DMS114 treated with DMSO at 0.1 percent for 48 hours (cell line): ENCODE results near the gene TEX11.

Experiments used
- DNase-seq: peaks from one replicate; lab custom pipeline; 2025; ENCODE audit not compliant: unreplicated experiment; lab: John Stamatoyannopoulos, UW

TEX11 gene

DNA sequence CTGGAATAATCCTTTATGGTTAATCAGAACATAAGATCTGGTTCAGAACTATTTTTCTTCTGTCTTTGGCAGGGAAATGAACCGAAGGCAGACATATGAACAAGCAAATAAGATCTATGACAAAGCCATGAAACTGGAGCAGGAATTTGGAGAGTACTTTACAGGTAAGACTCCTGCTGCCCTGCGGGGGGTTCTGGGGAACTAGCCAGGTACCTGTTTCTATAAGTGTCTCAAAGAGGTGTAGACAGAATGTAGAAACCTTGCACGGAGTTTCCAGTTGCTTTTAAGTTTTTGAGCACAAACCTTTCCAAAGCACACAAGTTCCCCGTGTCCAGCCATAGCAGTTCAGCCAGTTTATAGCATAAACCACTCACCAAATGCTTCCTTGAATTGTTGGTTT is 407.7 kb downstream of the TEX11 start:
- DNase-seq = no peak

DNA sequence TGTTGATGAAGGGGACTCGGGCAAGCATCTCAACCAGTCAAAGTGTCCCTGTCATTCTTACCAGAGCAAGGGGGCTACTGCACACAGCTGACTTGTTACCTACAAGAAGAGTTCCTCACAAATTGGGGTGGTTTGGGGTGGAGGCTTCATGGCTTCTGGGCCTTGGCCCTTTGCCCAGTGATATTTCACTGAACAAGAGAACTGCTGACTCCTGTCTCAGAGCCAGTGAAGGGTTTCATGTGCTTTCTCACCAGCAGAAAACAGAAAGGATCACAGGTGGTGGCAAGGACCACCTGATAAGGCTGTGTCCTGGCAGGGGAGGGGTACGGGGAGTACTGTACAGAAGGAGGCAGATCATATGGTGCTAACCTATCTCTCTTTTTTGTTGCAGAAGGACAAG is 410.4 kb downstream of the TEX11 start:
- no peak for DNase-seq

DNA sequence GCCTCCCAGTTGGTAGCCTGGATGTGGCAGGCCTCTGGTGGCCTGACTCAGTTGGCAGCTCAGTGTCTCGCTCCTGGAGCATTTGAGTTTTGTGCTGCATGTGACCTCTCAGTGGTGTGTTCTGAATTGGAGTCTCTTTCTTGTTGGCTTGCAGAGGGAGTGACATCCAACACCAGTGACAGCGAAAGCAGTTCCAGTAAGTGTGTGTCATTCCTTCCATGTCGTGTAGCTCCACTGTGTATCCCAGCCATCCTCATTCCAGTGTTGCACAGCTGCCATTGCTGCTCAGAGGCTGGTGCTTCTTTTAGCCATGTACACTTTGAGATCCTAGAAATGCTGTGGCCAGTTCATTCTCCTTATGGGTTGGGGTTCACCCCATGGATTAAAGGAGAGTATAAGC is 411.5 kb downstream of the TEX11 start:
- DNase-seq = no peak

DNA sequence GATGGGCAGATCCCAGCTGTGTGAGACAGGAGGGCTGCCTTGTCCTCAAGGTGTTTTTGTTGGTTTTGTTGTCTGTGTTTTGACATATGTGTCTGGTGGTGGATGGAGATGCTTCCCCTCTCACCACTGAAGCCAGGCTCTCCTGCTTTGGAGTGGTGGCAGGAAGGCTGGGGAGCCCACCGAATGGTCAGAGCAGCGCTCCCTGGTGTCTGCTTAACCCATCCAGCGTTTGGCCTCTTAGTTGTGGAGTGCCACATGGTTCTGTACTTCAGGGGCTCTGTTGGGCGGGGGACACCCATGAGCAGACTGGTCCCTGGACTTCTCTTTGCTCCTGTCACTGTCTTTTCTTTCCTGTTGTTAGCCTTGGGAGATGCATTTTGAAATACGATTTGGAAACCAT is 412.0 kb downstream of the TEX11 start:
- no peak for DNase-seq

DNA sequence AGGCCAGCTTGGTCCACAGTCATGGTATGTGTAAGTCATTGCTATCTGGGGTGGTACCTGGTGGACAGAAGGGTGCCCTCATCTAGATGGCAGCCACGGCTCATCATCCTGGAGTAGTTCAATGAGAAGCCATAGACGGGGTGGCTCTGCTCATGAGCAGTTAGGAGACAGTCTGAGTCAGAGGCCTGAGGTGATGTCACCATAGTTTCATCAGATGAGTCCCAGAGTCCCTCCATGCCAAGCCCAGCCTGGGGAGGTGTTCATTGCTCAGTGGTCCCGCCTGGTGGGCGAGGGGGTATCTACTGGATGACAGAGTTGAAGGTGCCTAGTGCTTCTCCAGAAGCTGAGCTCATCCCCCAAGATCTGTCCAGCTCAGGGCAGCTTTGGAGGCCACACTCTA is 414.1 kb downstream of the TEX11 start:
- DNase-seq = no peak

DNA sequence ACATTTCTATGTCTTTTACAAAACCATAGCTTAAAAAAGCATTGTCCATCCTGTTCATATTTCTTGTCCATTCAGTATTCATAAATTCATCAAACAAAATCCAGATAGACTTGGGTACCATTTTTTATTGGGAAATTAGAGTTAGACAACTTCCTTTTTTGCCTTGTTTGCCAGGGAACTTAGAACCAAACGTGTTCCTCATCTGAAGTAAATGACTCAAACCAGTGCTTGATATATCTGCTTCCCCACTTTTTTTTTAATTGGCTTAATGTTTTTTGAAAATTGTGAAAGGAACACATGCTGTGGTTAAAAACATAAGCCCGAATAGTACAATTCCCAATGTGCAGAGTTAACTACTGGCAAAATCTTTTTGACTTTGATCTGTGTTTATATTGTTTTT is 419.7 kb downstream of the TEX11 start:
- no peak for DNase-seq

DNA sequence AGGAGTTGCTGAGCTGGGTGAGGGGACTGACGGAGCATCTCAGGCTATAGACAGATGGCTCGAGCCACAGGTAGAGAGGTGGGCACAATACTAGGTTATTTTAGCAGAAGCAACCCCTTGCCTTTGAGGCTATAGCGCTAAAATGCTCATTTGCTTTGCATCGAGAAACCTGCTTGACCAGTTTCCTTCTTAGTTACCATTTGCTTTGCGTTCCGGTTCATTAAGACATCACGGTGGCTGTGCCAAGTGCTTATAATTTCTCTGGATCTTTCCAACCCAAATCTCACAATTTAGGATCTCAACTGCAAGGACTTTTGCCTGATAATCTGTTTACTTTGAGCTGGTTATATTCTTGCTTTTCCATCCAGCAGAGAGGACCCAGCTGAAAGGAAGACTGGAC is 423.0 kb downstream of the TEX11 start:
- DNase-seq = no peak

DNA sequence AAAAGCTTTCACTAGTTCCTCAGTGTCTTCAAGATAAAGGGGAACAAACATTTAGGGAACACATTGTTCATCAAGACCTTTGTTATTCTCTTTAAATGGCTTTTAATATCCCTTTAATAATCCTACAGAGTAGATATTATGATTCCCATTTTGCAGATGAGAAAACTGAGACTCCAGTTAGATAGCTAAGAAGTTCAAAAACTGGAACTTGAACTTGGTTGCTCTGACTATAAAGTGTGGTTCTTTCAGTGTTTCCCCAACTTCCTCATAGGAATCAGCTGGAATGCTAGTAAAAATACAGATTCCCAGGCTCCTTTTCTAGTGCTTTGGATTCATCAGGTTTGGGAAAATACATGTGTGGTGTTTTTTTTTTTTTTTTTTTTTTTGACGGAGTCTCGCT is 426.2 kb downstream of the TEX11 start:
- DNase-seq = no peak

DNA sequence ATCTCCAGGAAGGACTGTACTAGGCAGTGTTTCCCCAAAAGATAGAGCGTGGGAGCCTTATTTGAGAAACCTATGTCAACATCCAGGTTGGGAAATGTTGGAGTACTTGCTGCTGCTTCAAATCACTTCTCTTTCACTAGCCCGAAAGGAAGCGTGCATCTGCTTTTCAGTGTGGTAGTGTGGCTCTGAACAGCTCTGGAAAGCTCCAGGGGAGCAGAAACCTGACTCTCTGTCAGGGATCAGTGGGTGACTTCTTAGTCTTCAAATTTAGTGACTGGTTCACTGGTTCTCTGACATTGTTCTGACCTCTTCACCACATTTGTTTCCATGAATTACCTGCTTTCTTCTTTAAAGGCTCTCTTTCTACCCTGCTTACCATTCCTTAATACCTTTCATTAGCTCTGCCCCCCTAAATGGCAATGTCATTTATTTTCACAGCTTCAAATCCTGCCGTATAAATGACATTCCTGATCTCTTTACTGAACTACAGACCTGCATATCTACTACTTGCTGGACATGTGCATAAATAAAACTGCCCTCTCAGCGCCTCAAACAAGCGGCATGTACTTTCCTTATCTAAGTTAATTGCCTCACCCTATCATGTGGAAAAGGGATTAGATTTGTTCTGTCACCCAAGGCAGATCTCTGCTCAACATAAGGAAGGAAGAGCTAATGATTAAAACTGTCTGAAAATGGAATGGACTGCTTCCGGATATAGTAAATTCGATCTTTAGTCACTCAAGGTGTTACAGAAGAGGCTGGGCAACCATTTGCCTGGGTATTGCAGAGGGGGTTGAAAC is 426.8 kb downstream of the TEX11 start:
- DNase-seq = no peak

DNA sequence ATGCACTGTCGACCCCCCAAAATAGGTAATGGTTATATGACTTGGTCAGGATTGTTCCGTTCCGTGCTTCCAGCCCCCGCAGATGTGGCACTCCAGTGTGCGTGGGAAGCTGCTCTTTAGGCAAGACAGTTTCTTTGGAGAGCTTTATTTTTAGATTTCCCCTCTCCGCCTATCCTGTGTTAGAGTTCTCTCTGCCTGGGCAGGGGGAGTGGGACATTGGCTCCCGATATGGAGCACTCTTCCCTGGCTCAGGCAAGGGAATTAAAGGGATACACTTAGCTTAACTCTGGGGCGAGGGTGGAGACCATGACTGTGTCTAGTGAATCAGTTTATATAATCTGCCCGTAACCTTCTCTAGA is 427.9 kb downstream of the TEX11 start:
- DNase-seq = no peak

DNA sequence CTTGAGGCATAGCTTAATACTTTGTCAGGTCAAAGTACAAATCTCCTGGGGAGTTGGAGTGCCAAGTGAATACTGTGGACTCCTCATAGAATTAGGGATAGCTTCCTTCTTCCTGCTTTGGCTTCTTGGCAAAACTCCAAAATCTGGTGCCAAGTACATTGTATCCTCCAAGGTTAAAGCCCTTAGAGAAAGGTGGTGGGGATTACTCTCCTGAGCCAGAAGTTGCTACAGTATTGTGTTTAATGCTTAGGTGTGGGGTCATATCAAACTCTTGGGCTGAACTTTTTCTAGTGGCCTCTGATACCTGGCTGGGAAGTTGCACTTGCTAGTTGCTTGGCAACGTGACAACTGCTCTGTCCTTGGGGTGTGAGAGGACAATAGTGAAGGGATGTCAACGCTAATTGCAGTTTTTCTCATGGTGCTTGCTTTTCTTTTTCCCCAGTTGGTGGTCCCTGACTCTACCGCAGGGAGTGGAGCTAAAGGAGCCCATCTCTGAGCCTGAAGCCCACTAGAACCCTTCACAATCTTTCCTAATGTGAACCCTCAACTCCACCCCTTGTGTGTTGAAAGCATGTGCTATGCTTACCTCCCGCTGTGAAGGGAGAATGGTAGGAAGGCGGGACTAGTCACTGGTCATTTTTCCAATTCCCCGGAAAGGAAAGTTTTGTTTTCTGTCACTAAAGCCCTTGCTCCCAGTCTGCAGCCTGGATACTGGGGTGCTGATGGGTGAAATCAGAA is 428.4 kb downstream of the TEX11 start:
- DNase-seq = no peak

DNA sequence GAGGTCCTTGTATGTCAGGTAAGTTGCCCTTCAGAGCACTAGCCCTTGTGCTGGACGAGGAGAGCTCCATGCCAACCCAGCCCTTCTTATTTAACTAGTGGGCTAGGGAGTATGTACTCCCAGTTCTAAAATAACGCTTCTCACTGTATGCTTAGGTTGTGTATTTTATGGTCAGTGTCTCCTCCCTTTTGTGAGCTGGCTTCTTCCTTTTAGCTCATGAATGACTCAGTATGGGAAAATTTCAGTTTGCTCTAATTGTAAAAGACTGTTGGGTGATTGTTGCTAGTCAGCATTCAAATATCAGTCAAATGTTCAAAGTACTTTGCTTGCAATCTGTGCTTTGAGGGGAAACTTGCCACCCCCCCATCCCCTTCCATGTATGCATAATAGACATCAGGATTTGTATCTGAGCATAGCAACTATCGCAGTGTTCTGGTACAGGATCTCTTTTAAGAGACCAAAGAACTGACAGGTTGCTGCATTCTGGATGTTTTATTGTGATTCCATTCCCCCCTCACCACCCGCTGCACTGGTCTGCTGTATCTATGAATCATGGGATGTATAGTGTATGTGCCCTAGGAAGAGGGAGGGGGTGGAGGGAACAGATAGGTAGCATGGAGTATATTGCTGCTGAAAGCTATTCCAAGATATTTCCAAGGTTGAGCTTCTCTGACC is 429.1 kb downstream of the TEX11 start:
- DNase-seq = no peak
